Choroid plexus epithelial cell (primary cell): ENCODE results near the gene TPD52L1.

Experiments
- DNase-seq: peaks from one replicate; pipeline ENCODE4 v3.0.0-alpha.2; 2010; ENCODE audit warnings: low read depth
- H3K4me3 ChIP-seq: 2 replicates; pipeline ENCODE4 v1.5.1; 2011; ENCODE audit warnings: low read depth, mild to moderate bottlenecking, control low read depth, low read length, moderate library complexity
- TF ChIP-seq, protein P1 (sequence below): conservative IDR thresholded peaks from 2 replicates; pipeline ENCODE4 v1.5.1; 2011; ENCODE audit warnings: low read depth, mild to moderate bottlenecking, control low read depth, inconsistent platforms, low read length, moderate library complexity

TPD52L1 gene

DNA sequence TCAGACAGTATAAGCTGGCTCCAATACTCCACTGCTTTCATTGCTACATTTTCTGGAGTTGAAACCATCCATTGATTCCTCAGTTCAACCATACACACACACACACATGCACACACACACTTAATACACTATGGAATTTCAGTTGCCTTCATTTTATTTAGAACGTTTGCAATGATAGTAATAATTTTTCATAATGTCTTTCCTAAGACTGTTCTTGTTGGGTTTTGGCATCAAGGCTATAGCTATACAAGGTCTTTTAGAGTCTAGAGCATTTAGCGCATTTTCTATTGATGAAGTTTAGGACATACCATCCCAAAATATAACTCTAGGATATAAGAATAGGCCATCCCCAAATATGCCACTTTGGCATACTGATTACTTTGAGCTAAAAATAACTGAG lies 15.5 kb upstream of the TPD52L1 start:
- DNase-seq: no peak
- TF ChIP-seq, protein P1, sequence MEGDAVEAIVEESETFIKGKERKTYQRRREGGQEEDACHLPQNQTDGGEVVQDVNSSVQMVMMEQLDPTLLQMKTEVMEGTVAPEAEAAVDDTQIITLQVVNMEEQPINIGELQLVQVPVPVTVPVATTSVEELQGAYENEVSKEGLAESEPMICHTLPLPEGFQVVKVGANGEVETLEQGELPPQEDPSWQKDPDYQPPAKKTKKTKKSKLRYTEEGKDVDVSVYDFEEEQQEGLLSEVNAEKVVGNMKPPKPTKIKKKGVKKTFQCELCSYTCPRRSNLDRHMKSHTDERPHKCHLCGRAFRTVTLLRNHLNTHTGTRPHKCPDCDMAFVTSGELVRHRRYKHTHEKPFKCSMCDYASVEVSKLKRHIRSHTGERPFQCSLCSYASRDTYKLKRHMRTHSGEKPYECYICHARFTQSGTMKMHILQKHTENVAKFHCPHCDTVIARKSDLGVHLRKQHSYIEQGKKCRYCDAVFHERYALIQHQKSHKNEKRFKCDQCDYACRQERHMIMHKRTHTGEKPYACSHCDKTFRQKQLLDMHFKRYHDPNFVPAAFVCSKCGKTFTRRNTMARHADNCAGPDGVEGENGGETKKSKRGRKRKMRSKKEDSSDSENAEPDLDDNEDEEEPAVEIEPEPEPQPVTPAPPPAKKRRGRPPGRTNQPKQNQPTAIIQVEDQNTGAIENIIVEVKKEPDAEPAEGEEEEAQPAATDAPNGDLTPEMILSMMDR: no peak
- no peak overlapping the region for H3K4me3 ChIP-seq

GRCh38 chr6:125140808-125141207 lies 12.8 kb upstream of the TPD52L1 start:
- H3K4me3 ChIP-seq: no peak overlapping the region
- TF ChIP-seq, protein P1: no peak
- DNase-seq: peak; percentile 77

GRCh38 chr6:125142618-125143017 lies 11.0 kb upstream of the TPD52L1 start:
- TF ChIP-seq, protein P1: no peak
- DNase-seq: peak; percentile 49
- no peak overlapping the region for H3K4me3 ChIP-seq

- no peak for DNase-seq
- H3K4me3 ChIP-seq: no peak overlapping the region
- TF ChIP-seq, protein P1: no peak
Observed at GRCh38 chr6:125144822-125145221, 8.8 kb upstream of the TPD52L1 start.

DNA sequence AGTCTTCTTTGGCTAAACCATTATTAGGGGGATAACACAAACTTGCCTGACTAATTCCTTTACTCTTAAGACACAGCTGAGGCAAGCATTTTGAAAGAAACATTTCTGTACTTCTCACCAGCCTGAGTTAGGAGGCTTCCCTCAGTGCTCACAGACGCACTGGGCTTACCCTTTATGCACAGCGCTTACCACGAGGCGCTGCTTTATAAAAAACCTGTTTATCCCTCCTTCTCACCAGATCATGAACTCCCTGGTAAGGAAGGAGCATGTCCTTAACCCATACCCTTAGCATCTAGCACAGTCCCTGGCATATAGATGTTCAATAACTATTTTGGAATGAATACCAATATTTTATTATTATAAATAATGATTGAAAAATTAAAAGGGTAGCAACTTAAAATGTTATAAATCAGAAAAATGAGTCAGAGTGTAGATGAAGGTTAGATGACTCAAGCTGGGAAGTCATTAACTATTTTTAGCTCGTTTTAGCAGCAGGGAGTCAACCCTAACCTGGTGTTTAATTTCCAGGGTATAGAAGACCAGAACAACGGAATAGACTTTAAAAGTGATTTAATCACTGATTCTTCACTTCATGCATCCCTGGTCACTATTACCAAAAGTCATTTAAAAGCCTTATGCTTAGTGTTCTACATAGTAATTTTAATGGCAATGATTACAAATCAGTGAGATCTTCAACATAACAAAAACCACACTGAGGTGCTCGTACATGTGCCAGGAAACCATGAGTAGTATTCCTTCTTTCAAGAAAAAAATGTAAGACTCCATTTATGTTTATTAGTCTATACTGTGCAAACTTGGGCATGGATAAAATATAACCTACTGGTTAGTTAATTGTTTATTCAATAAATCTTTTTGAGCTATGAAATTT lies 4.1 kb upstream of the TPD52L1 start:
- DNase-seq: peak; percentile 84
- H3K4me3 ChIP-seq: peak overlapping the region; percentile 6
- TF ChIP-seq, protein P1: no peak

GRCh38 chr6:125151700-125152099 lies 1.9 kb upstream of the TPD52L1 start:
- TF ChIP-seq, protein P1: no peak
- DNase-seq: no peak

More at GRCh38 chr6:125151700-125152099, 1.9 kb upstream of the TPD52L1 start:
- H3K4me3 ChIP-seq: no peak overlapping the region
